Measurements from ENCODE around the gene CD160.
"Not testable (repeated sequence)": the region's sequence is repeated elsewhere in the genome, so short reads cannot be mapped to it uniquely, and the experiment has no call there.

The CD160 gene, protein sequence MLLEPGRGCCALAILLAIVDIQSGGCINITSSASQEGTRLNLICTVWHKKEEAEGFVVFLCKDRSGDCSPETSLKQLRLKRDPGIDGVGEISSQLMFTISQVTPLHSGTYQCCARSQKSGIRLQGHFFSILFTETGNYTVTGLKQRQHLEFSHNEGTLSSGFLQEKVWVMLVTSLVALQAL
- total RNA-seq: 0 to 2.3 (median 0) reads per million in 3 donors

DNA sequence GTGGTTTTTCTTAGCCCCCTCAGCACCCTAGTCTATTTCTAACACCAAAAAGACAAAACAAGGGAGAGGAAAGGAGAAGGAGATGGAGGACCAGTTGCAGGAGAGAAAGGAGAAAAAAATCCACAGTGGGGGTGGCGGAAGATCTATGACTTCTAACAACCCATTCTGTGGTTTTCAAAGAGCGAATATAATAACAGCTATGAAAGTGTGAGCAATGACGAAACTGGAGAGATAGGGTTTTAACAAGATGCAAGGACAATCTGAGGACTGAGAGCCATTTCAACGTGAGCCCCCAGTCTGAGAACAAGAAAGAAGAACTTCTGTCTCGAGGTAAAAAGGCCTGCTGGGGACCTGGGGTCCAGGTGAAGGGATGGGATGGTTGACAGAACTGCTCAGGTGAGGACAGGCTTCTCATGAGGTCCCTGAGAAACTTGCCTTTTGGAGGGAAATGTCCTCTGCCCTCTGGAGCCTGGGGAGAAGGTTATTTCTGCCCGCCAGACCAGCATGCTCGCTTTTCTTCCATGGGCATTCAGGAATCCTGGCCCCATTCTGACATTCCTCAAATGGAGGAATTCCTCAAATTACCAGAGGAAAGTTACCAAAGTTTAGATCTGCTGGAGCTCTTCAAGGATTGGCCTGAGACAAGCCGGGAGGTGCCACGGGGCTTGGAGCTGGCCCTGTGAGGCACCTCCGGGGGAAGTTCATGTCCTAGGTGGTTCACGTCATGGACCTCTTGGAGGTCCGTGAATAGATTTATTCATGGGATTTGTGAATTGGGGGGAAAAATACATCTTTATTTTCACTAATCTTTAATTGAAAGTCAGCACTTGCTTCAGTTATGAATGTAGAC is at the start of gene CD160:
TSS of gene CD160 (plus strand) at position 270 of the 850 bp plus-strand sequence. CDS start 8,829 bp downstream, outside the sequence.
- no peak within 1 kb of the TSS for H3K27ac ChIP-seq (ENCODE audit: insufficient read depth, low read length, poor library complexity, severe bottlenecking)
- no peaks in the 10 kb centered on the region for H3K9me3 ChIP-seq (ENCODE audit: control insufficient read depth, low read length)

DNA sequence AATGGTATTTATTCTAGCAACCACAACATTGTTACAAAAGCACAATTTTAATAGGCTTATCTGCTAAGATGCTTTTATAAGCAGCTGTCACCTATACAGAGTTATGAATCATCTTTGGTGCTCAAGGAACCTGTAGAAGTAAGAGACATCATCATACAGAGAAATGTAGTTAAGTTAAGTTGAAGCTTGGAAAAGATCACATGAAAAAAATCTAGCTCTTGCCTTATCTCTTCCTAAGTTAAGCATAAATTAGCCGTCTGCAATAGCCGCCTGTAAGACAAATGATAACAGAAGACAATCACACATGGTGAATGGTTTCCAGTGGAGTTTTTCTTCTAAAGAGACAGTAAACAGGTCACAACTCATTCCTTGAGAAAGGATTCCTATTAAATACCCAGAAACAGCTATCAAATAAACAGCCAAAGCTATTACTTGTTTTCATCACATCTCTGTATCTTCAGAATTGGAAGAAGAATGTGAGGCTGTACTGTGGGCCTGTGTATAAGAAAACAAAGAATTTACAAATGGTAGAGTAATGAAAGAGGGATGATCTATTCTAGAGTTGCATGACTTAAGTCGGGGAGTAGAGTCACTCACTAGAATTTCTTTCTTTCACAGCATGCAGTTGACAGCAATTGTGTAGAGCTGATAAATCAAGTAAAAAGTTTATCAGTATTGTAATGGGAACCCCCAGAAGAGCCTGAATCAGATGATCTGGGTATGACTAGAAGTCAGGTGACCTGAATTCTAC is 48.1 kb upstream of the CD160 start:
- not testable (repeated sequence) for H3K36me3 ChIP-seq (ENCODE audit: control insufficient read depth, insufficient read depth, low read length); H3K9me3 ChIP-seq (ENCODE audit: control insufficient read depth, low read length); H3K4me1 ChIP-seq (ENCODE audit: control insufficient read depth, insufficient read depth, low read length, poor library complexity, severe bottlenecking); H3K27me3 ChIP-seq (replicated peaks; ENCODE audit: control insufficient read depth, insufficient read depth, low read length, poor library complexity, severe bottlenecking); H3K4me3 ChIP-seq (ENCODE audit: insufficient read depth, low read depth, low read length, poor library complexity, severe bottlenecking); H3K27ac ChIP-seq (ENCODE audit: insufficient read depth, low read length, poor library complexity, severe bottlenecking); DNase-seq

More for the DNA sequence above, at the start of gene CD160:
- Histone ChIP-seq H3K4me3 (ENCODE audit: insufficient read depth, low read depth, low read length, poor library complexity, severe bottlenecking) (no peak within 1 kb of the TSS), H3K36me3 (ENCODE audit: control insufficient read depth, insufficient read depth, low read length) (no peaks in the 10 kb centered on the region), H3K27me3 (replicated peaks; ENCODE audit: control insufficient read depth, insufficient read depth, low read length, poor library complexity, severe bottlenecking) (no peaks in the 10 kb centered on the region), H3K4me1 (ENCODE audit: control insufficient read depth, insufficient read depth, low read length, poor library complexity, severe bottlenecking) (peaks cover 8% of the 10 kb centered on the region)
- DNase-seq: no peak

DNA sequence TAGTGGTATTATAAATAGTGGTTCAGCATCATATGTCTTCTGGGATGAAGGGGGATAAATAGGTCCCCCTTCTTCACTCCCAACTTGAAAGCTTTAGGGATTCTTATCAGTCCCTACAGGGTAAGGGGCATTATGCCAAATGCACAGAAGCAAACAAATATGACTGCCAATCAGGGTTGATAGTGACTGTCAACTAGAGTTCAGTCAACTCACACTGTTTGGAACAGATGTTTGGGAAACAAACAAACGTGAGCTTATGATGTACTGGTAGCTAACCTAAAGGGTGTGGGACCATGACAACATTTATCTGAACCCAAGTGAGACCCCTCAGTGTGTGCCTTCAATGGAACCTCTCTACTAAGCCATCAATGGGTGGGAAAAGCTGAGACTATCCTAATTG is 46.1 kb upstream of the CD160 start:
- H3K27me3 ChIP-seq (replicated peaks; ENCODE audit: control insufficient read depth, insufficient read depth, low read length, poor library complexity, severe bottlenecking); H3K36me3 ChIP-seq (ENCODE audit: control insufficient read depth, insufficient read depth, low read length); H3K4me3 ChIP-seq (ENCODE audit: insufficient read depth, low read depth, low read length, poor library complexity, severe bottlenecking); H3K27ac ChIP-seq (ENCODE audit: insufficient read depth, low read length, poor library complexity, severe bottlenecking); H3K9me3 ChIP-seq (ENCODE audit: control insufficient read depth, low read length); H3K4me1 ChIP-seq (ENCODE audit: control insufficient read depth, insufficient read depth, low read length, poor library complexity, severe bottlenecking); DNase-seq: not testable (repeated sequence)

DNA sequence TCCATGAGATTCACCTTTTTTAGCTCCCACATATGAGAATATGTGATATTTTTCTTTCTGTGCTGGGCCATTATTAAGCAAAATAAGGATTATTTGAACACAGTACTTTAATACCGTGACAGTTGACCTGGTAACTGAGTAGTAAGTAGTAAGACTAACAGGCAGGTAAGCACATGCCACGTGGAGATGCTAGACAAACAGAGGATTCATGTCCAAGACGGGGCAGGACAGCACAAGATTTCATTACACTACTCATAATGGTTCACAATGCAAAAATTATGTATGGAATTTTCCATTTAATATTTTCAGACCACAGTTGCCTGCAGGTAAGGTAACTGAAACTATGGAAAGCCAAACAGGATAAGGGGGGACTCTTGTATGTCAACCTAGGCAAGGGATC is 34.4 kb upstream of the CD160 start:
- H3K4me1 ChIP-seq (ENCODE audit: control insufficient read depth, insufficient read depth, low read length, poor library complexity, severe bottlenecking); H3K4me3 ChIP-seq (ENCODE audit: insufficient read depth, low read depth, low read length, poor library complexity, severe bottlenecking); DNase-seq; H3K27ac ChIP-seq (ENCODE audit: insufficient read depth, low read length, poor library complexity, severe bottlenecking); H3K27me3 ChIP-seq (replicated peaks; ENCODE audit: control insufficient read depth, insufficient read depth, low read length, poor library complexity, severe bottlenecking); H3K36me3 ChIP-seq (ENCODE audit: control insufficient read depth, insufficient read depth, low read length); H3K9me3 ChIP-seq (ENCODE audit: control insufficient read depth, low read length): not testable (repeated sequence)

DNA sequence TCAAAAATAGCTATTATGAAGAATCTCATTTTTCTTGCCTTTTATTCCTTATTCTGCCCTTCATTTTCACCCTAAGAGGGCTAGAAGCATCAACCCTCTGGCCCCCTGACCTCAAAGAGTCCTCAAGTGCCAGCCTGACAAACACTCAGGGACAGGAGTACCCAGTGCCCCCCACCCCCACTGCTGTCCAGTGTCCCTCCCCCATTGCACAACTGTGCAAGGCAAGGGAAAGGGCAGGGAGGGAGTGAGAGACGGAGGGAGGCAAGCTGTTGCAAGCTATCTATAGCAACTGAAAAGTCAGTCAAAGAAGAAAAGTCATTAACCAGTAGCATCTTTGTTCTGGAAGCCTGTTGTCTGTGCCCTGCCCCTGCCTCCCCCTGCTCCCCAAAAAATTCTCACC is 33.2 kb upstream of the CD160 start:
- H3K4me1 ChIP-seq (ENCODE audit: control insufficient read depth, insufficient read depth, low read length, poor library complexity, severe bottlenecking): peaks cover 16% of the 10 kb centered on the region
- not testable (repeated sequence) for H3K36me3 ChIP-seq (ENCODE audit: control insufficient read depth, insufficient read depth, low read length); H3K4me3 ChIP-seq (ENCODE audit: insufficient read depth, low read depth, low read length, poor library complexity, severe bottlenecking); H3K27ac ChIP-seq (ENCODE audit: insufficient read depth, low read length, poor library complexity, severe bottlenecking); H3K27me3 ChIP-seq (replicated peaks; ENCODE audit: control insufficient read depth, insufficient read depth, low read length, poor library complexity, severe bottlenecking); DNase-seq; H3K9me3 ChIP-seq (ENCODE audit: control insufficient read depth, low read length)

DNA sequence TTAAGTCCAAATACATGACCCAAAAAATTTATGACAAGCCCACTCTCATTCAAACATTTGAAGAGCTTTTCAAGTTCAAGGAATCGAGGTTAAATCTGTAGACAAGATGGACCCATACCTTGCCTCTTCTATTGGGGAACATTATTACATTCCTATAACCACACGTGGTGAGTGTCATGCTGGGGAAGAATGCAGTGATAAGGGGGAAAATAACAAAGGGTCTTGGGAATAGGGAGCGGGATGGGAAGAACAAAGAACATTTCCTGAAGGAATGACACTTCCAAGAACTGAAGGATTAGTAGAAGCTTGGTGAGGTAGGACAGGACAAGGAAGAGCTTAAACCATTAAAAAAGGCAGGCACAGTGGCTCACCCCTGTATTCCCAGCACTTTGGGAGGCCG is 31.0 kb upstream of the CD160 start:
- H3K9me3 ChIP-seq (ENCODE audit: control insufficient read depth, low read length): no peaks in the 10 kb centered on the region
- H3K36me3 ChIP-seq (ENCODE audit: control insufficient read depth, insufficient read depth, low read length): no peaks in the 10 kb centered on the region

DNA sequence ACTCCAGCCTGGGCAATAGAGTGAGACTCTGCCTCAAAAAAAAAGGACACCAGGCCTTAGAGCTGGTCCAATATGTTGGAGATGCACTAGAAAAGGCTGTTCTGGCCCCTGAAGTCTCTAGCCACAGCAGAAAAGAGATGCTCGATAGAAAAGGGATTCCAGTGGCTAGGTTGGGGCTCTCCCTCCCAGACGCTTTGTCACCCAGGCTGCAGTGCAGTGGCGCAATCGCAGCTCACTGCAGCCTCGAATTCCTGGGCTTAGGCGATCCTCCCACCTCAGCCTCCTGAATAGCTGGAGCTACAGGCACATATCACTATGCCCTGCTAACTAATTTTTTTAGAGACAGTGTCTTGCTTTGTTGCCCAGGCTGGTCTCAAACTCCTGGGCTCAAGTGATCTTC is 30.4 kb upstream of the CD160 start:
- H3K9me3 ChIP-seq (ENCODE audit: control insufficient read depth, low read length): no peaks in the 10 kb centered on the region
- H3K27ac ChIP-seq (ENCODE audit: insufficient read depth, low read length, poor library complexity, severe bottlenecking): no peak overlapping the region
- no peaks in the 10 kb centered on the region for H3K27me3 ChIP-seq (replicated peaks; ENCODE audit: control insufficient read depth, insufficient read depth, low read length, poor library complexity, severe bottlenecking)
- DNase-seq: no peak
- H3K4me1 ChIP-seq (ENCODE audit: control insufficient read depth, insufficient read depth, low read length, poor library complexity, severe bottlenecking): peaks cover 16% of the 10 kb centered on the region
- H3K4me3 ChIP-seq (ENCODE audit: insufficient read depth, low read depth, low read length, poor library complexity, severe bottlenecking): no peak overlapping the region
- no peaks in the 10 kb centered on the region for H3K36me3 ChIP-seq (ENCODE audit: control insufficient read depth, insufficient read depth, low read length)

More for the DNA sequence above, 31.0 kb upstream of the CD160 start:
- H3K4me3 ChIP-seq (ENCODE audit: insufficient read depth, low read depth, low read length, poor library complexity, severe bottlenecking): no peak overlapping the region
- DNase-seq: no peak
- no peak overlapping the region for H3K27ac ChIP-seq (ENCODE audit: insufficient read depth, low read length, poor library complexity, severe bottlenecking)
- H3K27me3 ChIP-seq (replicated peaks; ENCODE audit: control insufficient read depth, insufficient read depth, low read length, poor library complexity, severe bottlenecking): no peaks in the 10 kb centered on the region
- peaks cover 16% of the 10 kb centered on the region for H3K4me1 ChIP-seq (ENCODE audit: control insufficient read depth, insufficient read depth, low read length, poor library complexity, severe bottlenecking)

DNA sequence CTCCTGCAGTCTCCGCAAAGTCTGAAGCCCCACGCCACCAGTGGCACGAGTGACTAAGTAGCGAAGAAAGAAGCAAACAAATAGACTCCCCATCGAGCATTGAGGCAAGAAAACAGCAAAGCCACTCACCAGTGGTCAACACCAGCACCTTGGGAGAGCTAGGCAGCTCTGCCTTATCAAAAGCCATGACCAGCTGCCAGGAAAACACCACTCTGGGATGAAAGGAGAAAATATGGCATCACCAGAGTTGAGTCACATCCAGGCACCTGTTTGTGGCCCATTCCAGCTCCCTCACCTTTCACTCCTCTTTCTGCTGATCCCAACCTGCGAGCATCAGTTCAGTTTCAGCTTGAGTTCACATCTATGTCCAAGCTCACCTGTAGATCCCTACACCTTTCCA is 29.4 kb upstream of the CD160 start:
- no peak overlapping the region for H3K27ac ChIP-seq (ENCODE audit: insufficient read depth, low read length, poor library complexity, severe bottlenecking)
- DNase-seq: no peak

DNA sequence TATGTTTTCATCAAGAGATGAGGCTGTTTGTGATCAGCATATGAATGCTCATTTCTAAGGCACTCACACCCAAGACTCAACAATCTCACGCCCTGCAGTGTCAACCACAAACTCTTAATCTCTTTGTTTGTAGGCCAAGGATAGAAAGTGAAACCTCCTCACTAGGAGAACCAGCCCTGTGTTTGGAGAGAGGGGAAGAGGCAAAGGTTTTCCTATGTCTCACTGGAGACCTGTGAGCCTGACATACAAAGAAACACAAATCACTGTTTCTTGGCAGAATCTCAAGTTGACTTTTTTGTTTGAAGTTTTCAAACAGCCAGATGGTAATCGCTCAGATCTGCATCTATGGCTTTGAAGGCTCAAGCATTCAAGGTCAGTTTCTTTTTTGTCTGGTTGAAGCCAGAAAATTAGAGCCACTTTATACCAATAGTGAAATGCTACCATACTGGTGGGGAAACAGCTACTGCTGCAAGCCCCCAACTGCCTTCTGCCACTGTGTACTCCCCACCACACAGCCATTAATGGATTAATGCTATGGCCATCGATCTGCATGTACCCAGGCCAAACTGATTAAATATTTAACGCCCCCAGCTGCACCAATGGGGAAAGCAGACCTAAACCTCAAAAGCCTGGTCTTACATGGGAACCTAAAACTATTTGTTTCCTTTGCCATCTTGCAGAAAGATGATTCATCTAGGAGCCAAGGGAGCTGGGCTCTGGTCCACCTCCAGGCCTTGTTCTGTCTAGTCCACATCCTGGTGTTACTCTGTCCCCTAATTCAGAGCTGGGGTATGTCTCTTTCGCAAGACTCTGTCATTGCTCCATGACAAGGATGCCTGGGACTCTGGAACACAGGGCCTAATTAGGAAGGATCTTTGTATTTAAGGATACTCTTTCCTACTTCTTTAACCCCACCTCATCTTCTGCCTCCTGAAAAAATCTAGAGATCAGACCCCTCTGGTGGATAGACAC is 28.4 kb upstream of the CD160 start:
- H3K4me3 ChIP-seq (ENCODE audit: insufficient read depth, low read depth, low read length, poor library complexity, severe bottlenecking): no peak overlapping the region
- peaks cover 16% of the 10 kb centered on the region for H3K4me1 ChIP-seq (ENCODE audit: control insufficient read depth, insufficient read depth, low read length, poor library complexity, severe bottlenecking)
- peak in 2 of 3 donors; percentile 1 to 5 for DNase-seq
- H3K36me3 ChIP-seq (ENCODE audit: control insufficient read depth, insufficient read depth, low read length): no peaks in the 10 kb centered on the region
- no peaks in the 10 kb centered on the region for H3K27me3 ChIP-seq (replicated peaks; ENCODE audit: control insufficient read depth, insufficient read depth, low read length, poor library complexity, severe bottlenecking)
- H3K9me3 ChIP-seq (ENCODE audit: control insufficient read depth, low read length): no peaks in the 10 kb centered on the region
- H3K27ac ChIP-seq (ENCODE audit: insufficient read depth, low read length, poor library complexity, severe bottlenecking): no peak overlapping the region

More for the DNA sequence above, 29.4 kb upstream of the CD160 start:
- Histone ChIP-seq H3K4me1 (ENCODE audit: control insufficient read depth, insufficient read depth, low read length, poor library complexity, severe bottlenecking) (peaks cover 16% of the 10 kb centered on the region), H3K9me3 (ENCODE audit: control insufficient read depth, low read length) (no peaks in the 10 kb centered on the region), H3K4me3 (ENCODE audit: insufficient read depth, low read depth, low read length, poor library complexity, severe bottlenecking) (no peak overlapping the region), H3K36me3 (ENCODE audit: control insufficient read depth, insufficient read depth, low read length) (no peaks in the 10 kb centered on the region), H3K27me3 (replicated peaks; ENCODE audit: control insufficient read depth, insufficient read depth, low read length, poor library complexity, severe bottlenecking) (no peaks in the 10 kb centered on the region)
